GM21717 (cell line): ENCODE data around the gene PREPL.
"Not testable (repeated sequence)": the region's sequence is repeated elsewhere in the genome, so short reads cannot be mapped to it uniquely, and the experiment has no call there.

Source experiments
- ATAC-seq: cut with Tn5 transposase; IDR thresholded peaks from one replicate; pipeline ENCODE4 v1.9.1; 2021; ENCODE audit warnings: mild to moderate bottlenecking, moderate library complexity; ENCODE audit not compliant: unreplicated experiment

Gene PREPL

DNA sequence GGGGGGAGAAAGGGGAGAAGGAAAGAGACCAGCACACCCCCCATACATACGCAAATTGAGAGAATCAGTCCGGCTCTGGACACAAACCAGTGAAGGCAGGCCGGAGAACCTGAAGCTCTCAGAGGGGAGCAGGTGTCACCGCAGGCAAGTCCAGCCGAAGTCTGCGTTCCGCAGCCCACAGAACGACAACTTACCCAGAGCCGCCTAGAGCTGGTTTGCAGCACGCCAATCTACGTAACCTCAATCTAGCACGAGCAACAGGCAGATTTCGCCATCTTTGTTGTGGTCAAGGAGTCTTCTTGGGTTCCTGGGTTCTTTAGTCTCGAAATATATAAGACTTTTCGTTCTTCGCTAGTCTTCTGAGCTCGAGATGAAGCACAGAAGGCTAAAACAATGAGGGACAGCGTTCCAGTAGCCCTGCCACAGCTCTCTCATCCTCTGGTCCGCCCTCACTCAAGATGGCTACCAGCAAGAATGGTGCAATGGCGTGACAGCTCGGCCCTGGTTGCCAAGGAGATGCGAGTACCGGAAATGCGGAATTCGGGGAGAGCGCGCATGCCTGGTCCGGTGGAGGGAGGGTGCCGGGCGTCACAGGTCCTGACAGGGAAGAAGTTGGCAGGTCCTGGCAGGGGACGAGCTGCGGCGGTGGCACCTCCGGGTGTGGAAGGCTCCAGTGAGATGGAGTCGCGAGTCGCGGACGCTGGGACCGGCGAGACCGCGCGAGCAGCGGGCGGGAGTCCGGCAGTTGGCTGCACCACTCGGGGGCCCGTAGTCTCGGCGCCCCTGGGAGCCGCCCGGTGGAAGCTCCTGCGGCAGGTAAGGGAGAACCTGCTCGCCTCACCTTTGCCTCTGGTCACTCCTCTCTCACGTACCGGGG lies at the start of gene PREPL, which contains the start of gene CAMKMT:
Gene PREPL (minus strand): TSS at position 165 of the 877 bp plus-strand sequence. CDS start 15,152 bp downstream, outside the sequence.
Gene CAMKMT (plus strand): TSS at position 618 of the 877 bp plus-strand sequence.
- peak; percentile 79 for ATAC-seq

- ATAC-seq, result no peak
Measured at GRCh38 chr2:44398243-44398897, 37.1 kb upstream of the PREPL start.

DNA sequence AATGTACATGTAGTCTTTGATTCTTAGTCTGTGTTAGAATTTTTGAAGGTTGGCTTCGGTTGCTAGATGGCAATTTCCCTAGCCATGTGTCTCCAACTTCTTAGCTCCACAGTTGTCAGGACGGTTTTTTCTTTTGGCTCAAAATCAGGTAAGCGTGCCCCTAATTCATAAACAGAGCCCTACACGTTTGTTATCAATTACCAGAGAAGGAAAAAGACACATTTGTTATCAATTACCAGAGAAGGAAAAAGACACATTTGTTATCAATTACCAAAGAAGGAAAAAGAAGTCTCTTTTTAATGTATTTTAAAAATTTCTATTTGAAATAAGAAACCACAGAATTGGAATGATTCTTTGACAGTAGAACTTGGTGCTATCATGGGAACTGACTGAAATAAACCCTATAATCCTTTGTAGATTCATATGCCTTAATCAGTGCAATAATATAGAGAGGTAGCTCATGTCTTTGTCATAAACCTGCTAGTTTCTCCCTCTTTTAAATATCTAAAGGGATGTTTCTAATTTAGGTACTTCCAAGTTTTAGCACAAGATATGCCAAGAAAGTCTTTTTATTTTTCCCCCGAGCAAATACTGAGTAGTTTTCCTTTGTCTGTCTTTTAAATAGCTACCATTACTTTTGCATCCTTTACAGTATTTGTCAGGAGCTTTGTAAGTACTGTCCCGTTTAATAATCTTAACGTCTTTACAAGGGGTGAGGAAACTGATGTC lies 36.3 kb upstream of the PREPL start:
- ATAC-seq, result no peak

GRCh38 chr2:44392338-44392943 lies 31.1 kb upstream of the PREPL start:
- no peak for ATAC-seq

GRCh38 chr2:44389895-44390294 lies 28.6 kb upstream of the PREPL start:
- no peak for ATAC-seq

DNA sequence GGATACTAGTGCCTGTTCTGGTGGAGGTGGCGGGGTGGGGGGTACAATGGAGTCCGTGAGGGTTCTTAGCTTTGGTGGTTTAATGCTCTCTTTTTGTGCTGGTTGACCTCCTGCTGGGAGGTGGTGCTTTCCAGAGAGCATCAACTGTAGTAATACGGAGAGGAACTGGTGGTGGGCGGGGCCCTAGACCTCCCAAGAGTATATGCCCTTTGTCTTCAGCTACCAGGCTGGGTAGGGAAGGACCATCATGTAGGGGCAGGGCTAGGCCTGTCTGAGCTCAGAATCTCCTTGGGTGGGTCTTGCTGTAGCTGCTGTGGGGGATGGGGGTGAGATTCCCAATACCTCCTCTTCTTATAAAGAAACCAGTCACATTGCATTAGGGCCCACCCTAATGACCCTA lies 27.6 kb upstream of the PREPL start:
- no peak for ATAC-seq

- not testable (repeated sequence) for ATAC-seq
Measured at GRCh38 chr2:44385226-44385625, 23.9 kb upstream of the PREPL start.

GRCh38 chr2:44377486-44377885 lies 16.2 kb upstream of the PREPL start:
- no peak for ATAC-seq

DNA sequence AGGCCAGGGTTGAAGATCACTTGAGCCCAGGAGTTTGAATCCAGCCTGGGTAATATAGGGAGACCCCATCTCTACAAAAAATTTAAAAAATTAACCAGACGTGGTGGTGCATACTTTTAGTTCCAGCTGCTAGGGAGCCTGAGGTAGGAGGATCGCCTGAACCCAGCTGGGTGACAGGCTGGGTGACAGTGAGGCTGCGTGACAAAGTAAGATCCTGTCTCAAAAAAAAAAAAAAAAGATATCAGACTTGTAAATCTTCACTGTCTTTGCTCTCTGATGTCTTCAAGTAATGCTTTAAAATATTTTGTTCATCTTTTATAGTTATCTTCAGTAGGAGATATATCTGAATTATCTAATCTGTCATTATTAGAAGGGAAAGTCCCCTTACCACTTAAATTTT lies 11.0 kb upstream of the PREPL start:
- ATAC-seq, result no peak

GRCh38 chr2:44371445-44371844 lies 10.2 kb upstream of the PREPL start:
- no peak for ATAC-seq

DNA sequence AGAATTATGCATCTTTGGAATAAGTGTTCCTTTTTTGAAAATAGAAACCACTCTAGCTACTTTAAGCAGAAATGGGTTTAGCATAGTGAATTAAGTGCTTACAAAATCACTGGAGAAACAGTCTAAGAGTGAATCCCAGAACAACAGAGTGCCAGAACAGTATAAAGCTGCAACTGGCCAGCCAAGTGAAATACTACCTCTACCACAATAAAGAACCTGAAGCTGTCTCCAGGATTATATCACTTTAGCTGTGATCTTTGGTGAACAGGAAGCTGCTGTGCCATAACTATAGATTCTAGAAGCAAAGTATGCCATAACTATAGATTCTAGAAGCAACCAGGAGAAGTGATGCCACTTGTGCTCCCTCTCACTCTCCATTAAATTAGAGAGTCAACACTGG lies 8.1 kb upstream of the PREPL start:
- ATAC-seq, result no peak

DNA sequence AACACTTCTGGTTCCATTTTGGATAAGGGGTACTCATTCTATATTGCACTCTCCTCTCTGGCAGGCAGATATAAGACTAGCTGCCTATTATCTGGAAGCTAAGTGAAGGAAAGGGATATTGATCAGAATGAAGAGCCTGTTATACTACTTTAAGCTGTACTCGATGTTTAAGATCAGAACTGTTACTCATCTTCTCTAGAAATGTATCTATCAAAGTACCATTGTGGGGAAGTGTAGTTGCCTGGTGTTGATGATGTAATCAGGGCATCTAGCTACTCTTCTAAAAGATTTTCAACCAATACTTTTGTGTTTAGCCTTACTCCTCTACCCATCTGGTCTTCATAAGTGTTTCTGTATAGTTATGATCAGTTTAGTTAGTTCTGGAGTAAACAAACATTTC lies 6.3 kb upstream of the PREPL start:
- no peak for ATAC-seq

- no peak for ATAC-seq
Measured at GRCh38 chr2:44364604-44365003, 3.3 kb upstream of the PREPL start.

DNA sequence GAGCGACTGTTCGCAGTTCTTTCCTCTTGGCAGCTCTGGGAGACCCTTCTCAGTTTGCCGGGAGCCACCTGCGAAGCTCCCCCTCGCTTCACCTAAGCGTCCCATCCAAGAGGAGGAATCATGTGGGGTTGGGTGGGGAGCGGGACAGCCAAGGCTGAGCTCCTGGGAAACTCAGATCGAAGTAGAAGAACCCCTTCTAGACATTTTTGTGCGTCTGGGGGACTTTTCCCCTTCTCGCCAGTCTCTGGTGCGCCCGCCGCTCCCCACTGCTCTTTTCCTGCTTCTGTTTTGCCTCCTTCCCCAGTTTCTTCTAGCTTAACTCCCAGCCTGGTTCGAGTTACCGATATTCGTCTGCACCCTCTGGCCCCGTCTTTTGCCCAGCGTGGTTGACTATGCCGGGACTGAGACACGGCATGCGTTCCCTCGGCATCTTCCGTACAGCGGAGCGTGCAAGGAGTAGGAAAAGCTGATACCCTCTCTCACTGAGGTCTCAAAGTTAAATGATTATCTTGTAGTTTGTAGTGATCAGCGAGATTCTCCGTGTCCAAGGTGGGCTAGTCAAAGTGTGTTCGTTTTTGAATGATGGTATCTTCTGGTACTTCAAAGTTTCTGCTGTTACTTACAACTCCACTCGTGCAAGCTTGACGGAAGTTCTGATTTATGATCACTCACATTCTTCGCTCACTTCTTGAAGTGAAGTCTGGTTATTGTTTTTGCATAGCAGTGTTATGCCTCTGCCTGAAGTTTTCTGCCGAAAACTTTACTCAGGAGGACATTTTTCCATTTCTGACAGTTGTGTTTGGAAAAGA lies 1.1 kb upstream of the PREPL start:
- peak; percentile 29 for ATAC-seq

- ATAC-seq, result peak; percentile 14
Measured at GRCh38 chr2:44360749-44361329, 455 bp downstream of the PREPL start.

DNA sequence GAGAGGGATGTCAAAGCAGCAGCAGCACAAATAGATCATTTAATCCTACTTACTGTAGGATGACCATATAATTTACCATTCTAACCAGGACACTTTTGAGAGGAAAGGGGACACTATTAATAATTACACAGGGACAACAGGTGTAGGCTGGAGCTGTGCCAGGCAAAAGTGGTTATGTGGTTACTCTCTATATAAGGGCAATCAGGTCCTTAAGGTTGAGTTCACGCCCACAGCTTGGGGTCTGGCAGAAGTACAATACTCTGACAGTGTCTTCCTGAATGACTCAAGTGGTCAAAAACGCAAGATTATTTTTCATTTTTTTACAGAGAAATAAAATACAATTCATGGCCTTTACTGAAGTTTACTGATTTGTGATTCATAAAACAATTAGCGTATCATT lies 2.8 kb downstream of the PREPL start:
- ATAC-seq, result no peak

- ATAC-seq, result no peak
Measured at GRCh38 chr2:44354761-44355160, 6.5 kb downstream of the PREPL start.

DNA sequence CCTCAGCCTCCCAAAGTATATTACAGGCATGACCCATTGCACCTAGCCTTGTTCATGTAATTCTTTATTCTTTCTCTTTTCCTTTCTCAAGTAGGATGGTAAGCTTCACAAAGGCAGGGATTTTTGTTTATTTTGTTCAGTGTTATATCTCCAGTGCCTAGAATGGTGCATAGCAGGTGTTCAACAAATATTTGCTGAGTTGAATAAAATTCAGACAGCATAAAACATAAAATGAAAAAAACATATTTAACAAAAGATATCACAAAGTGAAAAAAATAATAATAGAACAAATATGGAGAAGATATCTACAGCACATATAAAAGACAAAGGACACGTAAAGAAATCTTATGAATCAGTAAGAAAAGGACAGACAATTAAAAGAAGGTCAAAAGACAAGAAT lies 8.8 kb downstream of the PREPL start:
- ATAC-seq, result no peak

GRCh38 chr2:44351676-44352075 lies 9.6 kb downstream of the PREPL start:
- no peak for ATAC-seq

- no peak for ATAC-seq
Measured at GRCh38 chr2:44351088-44351487, 10.2 kb downstream of the PREPL start.
